Stomach (tissue), 4 donors: Measurements from ENCODE around the gene ZMYND8.

Experiments
- CTCF ChIP-seq, 7 experiments: fragments of 450-650 bp in 4 of 7; fragments of 200-600 bp in 3 of 7; sonication (generic) in 3 of 7; IDR thresholded peaks; one replicate each; pipeline ENCODE4 v1.5.1; 2016 to 2019; ENCODE audit warnings: antibody characterized with exemption in 7 of 7, control low read depth in 2 of 7, mild to moderate bottlenecking in 1 of 7
- POLR2A ChIP-seq, 4 donors: fragments of 450-650 bp; IDR thresholded peaks; one replicate each; pipeline ENCODE4 v1.6.1; 2016; ENCODE audit warnings: antibody characterized with exemption in 4 of 4, control low read depth in 2 of 4, mild to moderate bottlenecking in 1 of 4, moderate library complexity in 1 of 4

- TF ChIP-seq CTCF (IDR thresholded peaks at IDR 0.05) (no peak), POLR2A (IDR thresholded peaks at IDR 0.05) (no peak)
Observed at GRCh38 chr20:47253872-47254271, 102.6 kb downstream of the ZMYND8 start.
